DMS114 treated with DMSO at 0.1 percent for 48 hours (cell line): ENCODE data around the gene CDON.
"Not testable (repeated sequence)": the region's sequence is repeated elsewhere in the genome, so short reads cannot be mapped to it uniquely, and the experiment has no call there.

ENCODE experiments used
- DNase-seq: peaks from one replicate; lab custom pipeline; 2025; ENCODE audit not compliant: unreplicated experiment; lab: John Stamatoyannopoulos, UW

Gene CDON

GRCh38 chr11:125925804-125926203, 136.9 kb downstream of the CDON start:
- DNase-seq: no peak

- DNase-seq: no peak
These were observed 137.4 kb downstream of the CDON start for GRCh38 chr11:125925247-125925740.

GRCh38 chr11:125924384-125925007, 138.2 kb downstream of the CDON start:
- no peak for DNase-seq

GRCh38 chr11:125923633-125924032, 139.0 kb downstream of the CDON start:
- no peak for DNase-seq

- DNase-seq: peak; percentile 35
These were observed 139.6 kb downstream of the CDON start for GRCh38 chr11:125923012-125923579.

GRCh38 chr11:125922156-125922555, 140.5 kb downstream of the CDON start:
- no peak for DNase-seq

GRCh38 chr11:125921042-125921441, 141.6 kb downstream of the CDON start:
- no peak for DNase-seq

- no peak for DNase-seq
These were observed 144.4 kb downstream of the CDON start for GRCh38 chr11:125918140-125918840.

- no peak for DNase-seq
These were observed 145.9 kb downstream of the CDON start for GRCh38 chr11:125916683-125917347.

GRCh38 chr11:125914601-125915000, 148.1 kb downstream of the CDON start:
- not testable (repeated sequence) for DNase-seq

- no peak for DNase-seq
These were observed 152.3 kb downstream of the CDON start for GRCh38 chr11:125910226-125910849.
